WTC11 (cell line): ENCODE data around the gene RFPL1. TPM values are rescaled to one million over a fixed set of nuclear protein-coding genes. Genes with fewer than 3 reads are reported as not detected.

Experiments used
- ATAC-seq: fragments of 200-7000 bp; cut with Tn5 transposase; 2 replicates; pipeline ENCODE4 v1.10.0; 2021; ENCODE audit warnings: mild to moderate bottlenecking, moderate library complexity
- CTCF ChIA-PET: fragments of 300-600 bp; sonication (Branson Sonifier 250); formaldehyde crosslinking; loops from one replicate; lab custom pipeline; 2021; ENCODE audit warnings: antibody characterized with exemption; lab: Charles Lee
- POLR2A ChIA-PET: fragments of 350-600 bp; sonication (Branson Sonifier 250); formaldehyde crosslinking; loops from one replicate; lab custom pipeline; 2021; ENCODE audit warnings: antibody characterized with exemption; lab: Charles Lee
- DNase-seq: peaks from one replicate; pipeline ENCODE4 v3.0.0; 2021; ENCODE audit warnings: low spot score
- H3K27ac Mint-ChIP-seq: 2 replicates; pipeline ENCODE4 v1.8.0; 2021; ENCODE audit warnings: mixed read lengths
- H3K27me3 Mint-ChIP-seq: 2 replicates; pipeline ENCODE4 v1.8.0; 2021; ENCODE audit warnings: low read depth, mild to moderate bottlenecking, moderate library complexity, mixed read lengths
- H3K36me3 Mint-ChIP-seq: 2 replicates; pipeline ENCODE4 v1.8.0; 2021; ENCODE audit warnings: mixed read lengths
- H3K4me1 Mint-ChIP-seq: 2 replicates; pipeline ENCODE4 v1.8.0; 2022; ENCODE audit warnings: mixed read lengths
- H3K4me3 Mint-ChIP-seq: 2 replicates; pipeline ENCODE4 v1.8.0; 2021; ENCODE audit warnings: mild to moderate bottlenecking, moderate library complexity, mixed read lengths
- H3K9me3 Mint-ChIP-seq: 2 replicates; pipeline ENCODE4 v1.8.0; 2021; ENCODE audit warnings: mixed read lengths
- ATF3 ChIP-seq: sonication (generic); formaldehyde crosslinking; conservative IDR thresholded peaks from 2 replicates; pipeline ENCODE4 v1.8.1; 2022; ENCODE audit warnings: mild to moderate bottlenecking, missing genetic modification reagents
- CREB1 ChIP-seq: sonication (generic); formaldehyde crosslinking; IDR thresholded peaks from 2 replicates; pipeline ENCODE4 v1.8.0; 2023; ENCODE audit warnings: mild to moderate bottlenecking, missing genetic modification reagents
- E2F5 ChIP-seq: sonication (generic); formaldehyde crosslinking; IDR thresholded peaks from 2 replicates; pipeline ENCODE4 v1.8.1; 2022; ENCODE audit warnings: mild to moderate bottlenecking, moderate library complexity, missing genetic modification reagents
- EMX1 ChIP-seq: fragments of 250-450 bp; sonication (Bioruptor Pico); IDR thresholded peaks from 2 replicates; pipeline ENCODE4 v1.8.0; 2021; ENCODE audit warnings: mild to moderate bottlenecking
- GRHL2 ChIP-seq: fragments of 250-450 bp; sonication (Bioruptor Pico); IDR thresholded peaks from 2 replicates; pipeline ENCODE4 v1.8.0; 2022; ENCODE audit warnings: mild to moderate bottlenecking, moderate library complexity; ENCODE audit not compliant: insufficient replicate concordance, severe bottlenecking
- OVOL2 ChIP-seq: fragments of 250-450 bp; sonication (Bioruptor Pico); IDR thresholded peaks from 2 replicates; pipeline ENCODE4 v1.9.0; 2021; ENCODE audit warnings: mild to moderate bottlenecking, borderline replicate concordance
- PRDM15 ChIP-seq: sonication (generic); formaldehyde crosslinking; IDR thresholded peaks from 2 replicates; pipeline ENCODE4 v1.8.0; 2022; ENCODE audit warnings: missing genetic modification reagents
- RELA ChIP-seq: sonication (generic); formaldehyde crosslinking; IDR thresholded peaks from 2 replicates; pipeline ENCODE4 v1.8.1; 2022; ENCODE audit warnings: missing genetic modification reagents, mild to moderate bottlenecking, borderline replicate concordance
- STAT6 ChIP-seq: sonication (generic); formaldehyde crosslinking; conservative IDR thresholded peaks from 2 replicates; pipeline ENCODE4 v1.8.1; 2023; ENCODE audit warnings: mild to moderate bottlenecking, low read depth, missing genetic modification reagents, moderate library complexity
- TCF7 ChIP-seq: sonication (generic); formaldehyde crosslinking; IDR thresholded peaks from 2 replicates; pipeline ENCODE4 v1.8.0; 2022; ENCODE audit warnings: mild to moderate bottlenecking, low read depth, missing genetic modification reagents, moderate library complexity
- TEAD1 ChIP-seq: sonication (generic); formaldehyde crosslinking; IDR thresholded peaks from 2 replicates; pipeline ENCODE4 v1.8.0; 2022; ENCODE audit warnings: mild to moderate bottlenecking, missing genetic modification reagents
- TEAD4 ChIP-seq: sonication (generic); formaldehyde crosslinking; IDR thresholded peaks from 2 replicates; pipeline ENCODE4 v1.8.0; 2022; ENCODE audit warnings: mild to moderate bottlenecking, missing genetic modification reagents
- ZNF138 ChIP-seq: sonication (generic); formaldehyde crosslinking; conservative IDR thresholded peaks from 2 replicates; pipeline ENCODE4 v1.8.1; 2022; ENCODE audit warnings: mild to moderate bottlenecking, moderate library complexity, missing genetic modification reagents
- total RNA-seq: library from RNA; stranded (reverse); gene quantifications from 3 replicates; pipeline ENCODE4 v1.2.3, GENCODE V29; 2021
- TF ChIP-seq, protein P1 (sequence below): sonication (generic); formaldehyde crosslinking; IDR thresholded peaks from 2 replicates; pipeline ENCODE4 v1.8.0; 2022; ENCODE audit warnings: mild to moderate bottlenecking, missing genetic modification reagents
- TF ChIP-seq, protein P2 (sequence below): sonication (generic); formaldehyde crosslinking; IDR thresholded peaks from 2 replicates; pipeline ENCODE4 v1.8.0; 2022; ENCODE audit warnings: mild to moderate bottlenecking, missing genetic modification reagents
- TF ChIP-seq, protein P3 (sequence below): sonication (generic); formaldehyde crosslinking; IDR thresholded peaks from 2 replicates; pipeline ENCODE4 v1.8.1; 2023; ENCODE audit warnings: mild to moderate bottlenecking, missing genetic modification reagents, moderate library complexity
- TF ChIP-seq, protein P4 (sequence below): sonication (generic); formaldehyde crosslinking; IDR thresholded peaks from 2 replicates; pipeline ENCODE4 v1.8.0; 2023; ENCODE audit warnings: mild to moderate bottlenecking, missing genetic modification reagents

RFPL1 gene
- total RNA-seq, 1 experiment from 2014 or later: not detected

DNA sequence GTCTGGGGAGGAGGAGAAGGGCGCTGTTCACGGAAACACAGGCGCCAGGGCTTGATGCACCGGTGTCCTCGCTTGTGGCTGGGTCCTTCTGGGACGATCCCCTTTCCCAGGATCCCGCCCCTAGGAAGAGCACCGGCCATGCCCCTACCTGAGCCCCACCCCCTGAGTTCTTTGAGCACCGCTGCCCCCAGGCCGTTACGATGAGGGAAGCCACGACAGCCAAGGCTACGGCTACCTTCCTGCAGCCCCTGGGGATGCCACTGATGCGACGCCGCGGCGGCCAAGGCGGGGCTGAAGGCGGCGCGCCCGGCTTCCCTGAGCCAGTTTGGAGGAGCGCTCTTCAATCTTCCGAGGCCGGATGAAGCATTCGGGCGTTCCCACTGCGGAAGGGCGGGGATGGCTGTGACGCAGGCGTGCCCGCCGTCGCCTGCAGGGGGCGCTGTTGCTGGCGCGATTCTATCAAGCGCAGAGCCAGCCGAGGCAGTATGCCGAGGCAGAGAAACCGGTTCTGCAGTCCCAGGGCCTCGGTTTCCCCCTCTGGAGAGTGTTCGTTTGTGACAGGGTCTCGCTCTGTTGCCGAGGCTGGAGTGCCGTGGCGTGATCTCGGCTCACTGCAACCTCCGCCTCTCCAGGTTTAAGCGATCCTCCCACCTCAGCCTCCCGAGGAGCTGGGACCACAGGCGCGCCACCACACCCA, 31.9 kb downstream of the RFPL1 start (continued):
- TF ChIP-seq EMX1 (CRISPR knock-in tag): no peak
- peak; percentile 60; the same call in 1 of the 2 replicates for TF ChIP-seq TEAD1 (CRISPR knock-in tag)
- TF ChIP-seq RELA (CRISPR knock-in tag): no peak
- TF ChIP-seq STAT6 (CRISPR knock-in tag): no peak

GRCh38 chr22:29473001-29473400, 34.6 kb downstream of the RFPL1 start:
- peaks cover 52% of the 10 kb centered on the region for H3K27me3 Mint-ChIP-seq
- TF ChIP-seq, protein P1, sequence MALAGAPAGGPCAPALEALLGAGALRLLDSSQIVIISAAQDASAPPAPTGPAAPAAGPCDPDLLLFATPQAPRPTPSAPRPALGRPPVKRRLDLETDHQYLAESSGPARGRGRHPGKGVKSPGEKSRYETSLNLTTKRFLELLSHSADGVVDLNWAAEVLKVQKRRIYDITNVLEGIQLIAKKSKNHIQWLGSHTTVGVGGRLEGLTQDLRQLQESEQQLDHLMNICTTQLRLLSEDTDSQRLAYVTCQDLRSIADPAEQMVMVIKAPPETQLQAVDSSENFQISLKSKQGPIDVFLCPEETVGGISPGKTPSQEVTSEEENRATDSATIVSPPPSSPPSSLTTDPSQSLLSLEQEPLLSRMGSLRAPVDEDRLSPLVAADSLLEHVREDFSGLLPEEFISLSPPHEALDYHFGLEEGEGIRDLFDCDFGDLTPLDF (CRISPR knock-in tag): no peak
- TF ChIP-seq OVOL2 (CRISPR knock-in tag) (no peak), GRHL2 (CRISPR knock-in tag) (no peak), TCF7 (CRISPR knock-in tag) (no peak), ZNF138 (CRISPR knock-in tag) (no peak), CREB1 (CRISPR knock-in tag) (no peak), ATF3 (CRISPR knock-in tag) (no peak), E2F5 (no peak), PRDM15 (CRISPR knock-in tag) (no peak), TEAD4 (CRISPR knock-in tag) (no peak), EMX1 (CRISPR knock-in tag) (no peak)
- TF ChIP-seq, protein P2, sequence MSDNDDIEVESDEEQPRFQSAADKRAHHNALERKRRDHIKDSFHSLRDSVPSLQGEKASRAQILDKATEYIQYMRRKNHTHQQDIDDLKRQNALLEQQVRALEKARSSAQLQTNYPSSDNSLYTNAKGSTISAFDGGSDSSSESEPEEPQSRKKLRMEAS (CRISPR knock-in tag): no peak
- TF ChIP-seq, protein P3, sequence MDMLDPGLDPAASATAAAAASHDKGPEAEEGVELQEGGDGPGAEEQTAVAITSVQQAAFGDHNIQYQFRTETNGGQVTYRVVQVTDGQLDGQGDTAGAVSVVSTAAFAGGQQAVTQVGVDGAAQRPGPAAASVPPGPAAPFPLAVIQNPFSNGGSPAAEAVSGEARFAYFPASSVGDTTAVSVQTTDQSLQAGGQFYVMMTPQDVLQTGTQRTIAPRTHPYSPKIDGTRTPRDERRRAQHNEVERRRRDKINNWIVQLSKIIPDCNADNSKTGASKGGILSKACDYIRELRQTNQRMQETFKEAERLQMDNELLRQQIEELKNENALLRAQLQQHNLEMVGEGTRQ (CRISPR knock-in tag): no peak
- TF ChIP-seq, protein P4, sequence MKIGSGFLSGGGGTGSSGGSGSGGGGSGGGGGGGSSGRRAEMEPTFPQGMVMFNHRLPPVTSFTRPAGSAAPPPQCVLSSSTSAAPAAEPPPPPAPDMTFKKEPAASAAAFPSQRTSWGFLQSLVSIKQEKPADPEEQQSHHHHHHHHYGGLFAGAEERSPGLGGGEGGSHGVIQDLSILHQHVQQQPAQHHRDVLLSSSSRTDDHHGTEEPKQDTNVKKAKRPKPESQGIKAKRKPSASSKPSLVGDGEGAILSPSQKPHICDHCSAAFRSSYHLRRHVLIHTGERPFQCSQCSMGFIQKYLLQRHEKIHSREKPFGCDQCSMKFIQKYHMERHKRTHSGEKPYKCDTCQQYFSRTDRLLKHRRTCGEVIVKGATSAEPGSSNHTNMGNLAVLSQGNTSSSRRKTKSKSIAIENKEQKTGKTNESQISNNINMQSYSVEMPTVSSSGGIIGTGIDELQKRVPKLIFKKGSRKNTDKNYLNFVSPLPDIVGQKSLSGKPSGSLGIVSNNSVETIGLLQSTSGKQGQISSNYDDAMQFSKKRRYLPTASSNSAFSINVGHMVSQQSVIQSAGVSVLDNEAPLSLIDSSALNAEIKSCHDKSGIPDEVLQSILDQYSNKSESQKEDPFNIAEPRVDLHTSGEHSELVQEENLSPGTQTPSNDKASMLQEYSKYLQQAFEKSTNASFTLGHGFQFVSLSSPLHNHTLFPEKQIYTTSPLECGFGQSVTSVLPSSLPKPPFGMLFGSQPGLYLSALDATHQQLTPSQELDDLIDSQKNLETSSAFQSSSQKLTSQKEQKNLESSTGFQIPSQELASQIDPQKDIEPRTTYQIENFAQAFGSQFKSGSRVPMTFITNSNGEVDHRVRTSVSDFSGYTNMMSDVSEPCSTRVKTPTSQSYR (CRISPR knock-in tag): no peak
- TF ChIP-seq, all 79 proteins: peak for 0
- H3K9me3 Mint-ChIP-seq: no peaks in the 10 kb centered on the region
- H3K4me1 Mint-ChIP-seq: peaks cover 26% of the 10 kb centered on the region
- no peak for ATAC-seq
- no peaks in the 10 kb centered on the region for H3K36me3 Mint-ChIP-seq
- no peak overlapping the region for H3K27ac Mint-ChIP-seq
- no peak for DNase-seq
- ChIA-PET POLR2A (no interaction called here), CTCF (interaction anchor here (0.6 to 5.8 kb wide), 3 partner anchors 10 to 94 kb away, joined by 3 to 60 read pairs (median 10); partner anchors contain the start of gene NEFH)
- no peak overlapping the region for H3K4me3 Mint-ChIP-seq
